HG03432 (cell line): Measurements from ENCODE around the gene DLG2.
"Not testable (repeated sequence)": the region's sequence is repeated elsewhere in the genome, so short reads cannot be mapped to it uniquely, and the experiment has no call there.

ENCODE experiments used
- ATAC-seq: cut with Tn5 transposase; IDR thresholded peaks from one replicate; pipeline ENCODE4 v1.9.1; 2021; ENCODE audit warnings: mild to moderate bottlenecking, moderate library complexity; ENCODE audit not compliant: unreplicated experiment

DLG2 gene

GRCh38 chr11:84865791-84866535 is 761.2 kb downstream of the DLG2 start:
- no peak for ATAC-seq

- ATAC-seq = no peak
These were observed 761.9 kb downstream of the DLG2 start for GRCh38 chr11:84865257-84865656.

GRCh38 chr11:84857746-84858145 is 769.4 kb downstream of the DLG2 start:
- no peak for ATAC-seq

GRCh38 chr11:84855508-84856245 is 771.5 kb downstream of the DLG2 start:
- no peak for ATAC-seq

GRCh38 chr11:84854498-84854880 is 772.7 kb downstream of the DLG2 start:
- ATAC-seq = no peak

- ATAC-seq = no peak
These were observed 773.2 kb downstream of the DLG2 start for GRCh38 chr11:84853841-84854497.

GRCh38 chr11:84847842-84848241 is 779.3 kb downstream of the DLG2 start:
- no peak for ATAC-seq

- ATAC-seq = not testable (repeated sequence)
These were observed 786.9 kb downstream of the DLG2 start for GRCh38 chr11:84840201-84840600.

- ATAC-seq = no peak
These were observed 789.6 kb downstream of the DLG2 start for GRCh38 chr11:84837402-84838069.

- no peak for ATAC-seq
These were observed 790.8 kb downstream of the DLG2 start for GRCh38 chr11:84836371-84836770.

GRCh38 chr11:84833488-84834088 is 793.6 kb downstream of the DLG2 start:
- ATAC-seq = no peak

- ATAC-seq = no peak
These were observed 796.8 kb downstream of the DLG2 start for GRCh38 chr11:84830372-84830771.

- no peak for ATAC-seq
These were observed 798.0 kb downstream of the DLG2 start for GRCh38 chr11:84829162-84829561.

- ATAC-seq = no peak
These were observed 798.5 kb downstream of the DLG2 start for GRCh38 chr11:84828616-84829015.

- ATAC-seq = no peak
These were observed 802.0 kb downstream of the DLG2 start for GRCh38 chr11:84825106-84825660.

- ATAC-seq = no peak
These were observed 802.5 kb downstream of the DLG2 start for GRCh38 chr11:84824624-84825023.

- ATAC-seq = no peak
These were observed 807.6 kb downstream of the DLG2 start for GRCh38 chr11:84819537-84819936.

GRCh38 chr11:84819128-84819527 is 808.0 kb downstream of the DLG2 start:
- no peak for ATAC-seq

- no peak for ATAC-seq
These were observed 809.1 kb downstream of the DLG2 start for GRCh38 chr11:84817998-84818397.

GRCh38 chr11:84812471-84812969 is 814.6 kb downstream of the DLG2 start:
- no peak for ATAC-seq
